ENCODE data around the gene TCEANC2. TPM values are rescaled to one million over a fixed set of nuclear protein-coding genes. Genes with fewer than 3 reads are reported as not detected.

Gene TCEANC2
- total RNA-seq, 4 donors from 2014 or later, result 3.0 to 9.0 (median 5.5) TPM

DNA sequence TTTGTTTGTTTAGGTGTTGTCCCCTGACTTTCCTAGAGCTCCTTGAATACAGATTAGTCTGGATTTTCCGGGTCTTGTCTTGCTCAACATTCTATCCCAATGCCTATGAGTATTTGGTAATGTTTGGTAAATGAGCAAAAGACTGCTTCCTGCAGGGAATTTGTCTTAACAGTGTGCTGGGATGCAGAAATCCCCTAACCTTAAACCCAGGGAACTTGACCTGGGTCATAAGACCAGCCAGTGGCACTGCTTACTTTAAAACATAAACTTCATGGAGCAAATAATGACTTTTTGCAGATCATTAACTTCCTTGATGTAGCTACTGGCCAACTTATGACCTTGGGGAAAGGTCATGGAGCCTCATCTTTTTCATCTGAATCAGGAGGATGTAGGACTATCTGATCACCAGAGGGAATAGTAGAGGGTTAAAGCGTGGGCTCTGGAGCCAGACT lies 27.2 kb downstream of the TCEANC2 start:
- 83 to 87% methylated on average over 2 of the region's 2 CpGs for WGBS, 2 donors
- TF ChIP-seq POLR2A (IDR thresholded peaks at IDR 0.05), result no peak
- no peak for TF ChIP-seq EP300 (IDR thresholded peaks at IDR 0.05)
- no peak for TF ChIP-seq CTCF (IDR thresholded peaks at IDR 0.05)
- no peak overlapping the region for H3K4me3 ChIP-seq
- H3K36me3 ChIP-seq, result no peaks in the 10 kb centered on the region
- DNase-seq (ENCODE audit: low spot score in 2 of 2), result no peak
- no peaks in the 10 kb centered on the region for H3K9me3 ChIP-seq
- H3K27me3 ChIP-seq, result no peaks in the 10 kb centered on the region
- no peaks in the 10 kb centered on the region for H3K4me1 ChIP-seq
- H3K27ac ChIP-seq, result no peak overlapping the region

DNA sequence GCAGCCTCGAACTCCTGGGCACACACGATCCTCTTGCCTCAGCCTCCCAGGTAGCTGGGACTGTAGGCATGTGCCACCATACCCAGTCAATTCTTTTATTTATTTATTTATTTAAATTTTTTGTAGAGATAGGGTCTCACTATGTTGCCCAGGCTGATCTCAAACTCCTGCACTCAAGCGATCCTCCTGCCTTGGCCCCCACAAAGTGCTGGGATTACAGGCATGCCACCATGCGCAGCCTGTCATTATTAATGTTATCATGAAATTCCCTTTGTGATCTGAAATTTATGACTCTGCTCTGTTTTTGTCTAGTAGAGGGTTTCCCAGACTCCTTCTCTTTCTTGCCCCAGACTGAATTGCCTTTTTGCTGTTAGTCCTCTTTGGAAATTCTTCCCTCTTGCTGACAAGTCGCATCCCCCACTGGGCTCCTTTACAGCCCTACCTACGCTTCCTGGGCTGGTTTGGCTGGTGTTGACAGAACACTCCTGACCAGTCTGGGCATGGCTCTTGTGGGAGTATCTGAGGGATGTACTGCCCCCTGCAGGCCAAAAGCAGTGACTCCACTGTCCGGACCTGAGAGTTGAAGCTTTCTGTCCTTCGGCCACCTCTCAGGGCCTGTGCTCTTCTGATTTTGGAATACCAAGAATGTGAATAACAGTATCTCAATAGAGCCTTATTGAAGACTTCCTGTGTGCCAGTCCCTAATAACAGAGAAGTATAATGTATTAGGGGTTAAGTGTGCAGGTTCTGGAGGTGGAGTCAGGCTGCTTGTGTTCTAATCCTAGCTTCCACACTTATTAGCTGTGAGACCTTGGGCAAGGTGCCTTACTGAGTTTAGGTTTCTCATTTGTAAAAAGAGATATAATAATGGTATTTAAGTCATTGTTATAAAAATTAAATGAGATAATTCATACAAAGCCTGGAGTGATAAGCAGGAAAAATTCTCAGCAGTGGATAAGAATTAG lies 28.2 kb downstream of the TCEANC2 start:
- Histone ChIP-seq H3K4me1 (no peaks in the 10 kb centered on the region), H3K4me3 (no peak overlapping the region), H3K27ac (no peak overlapping the region), H3K36me3 (no peaks in the 10 kb centered on the region), H3K9me3 (no peaks in the 10 kb centered on the region), H3K27me3 (no peaks in the 10 kb centered on the region)
- DNase-seq (ENCODE audit: low spot score in 2 of 2), result peak in 1 of 2 donors; percentile 48
- TF ChIP-seq CTCF (IDR thresholded peaks at IDR 0.05) (peak; percentile 34 to 57 (median 48)), POLR2A (IDR thresholded peaks at IDR 0.05) (no peak)
- 83 to 88% methylated on average over 8 of the region's 8 CpGs for WGBS, 2 donors

DNA sequence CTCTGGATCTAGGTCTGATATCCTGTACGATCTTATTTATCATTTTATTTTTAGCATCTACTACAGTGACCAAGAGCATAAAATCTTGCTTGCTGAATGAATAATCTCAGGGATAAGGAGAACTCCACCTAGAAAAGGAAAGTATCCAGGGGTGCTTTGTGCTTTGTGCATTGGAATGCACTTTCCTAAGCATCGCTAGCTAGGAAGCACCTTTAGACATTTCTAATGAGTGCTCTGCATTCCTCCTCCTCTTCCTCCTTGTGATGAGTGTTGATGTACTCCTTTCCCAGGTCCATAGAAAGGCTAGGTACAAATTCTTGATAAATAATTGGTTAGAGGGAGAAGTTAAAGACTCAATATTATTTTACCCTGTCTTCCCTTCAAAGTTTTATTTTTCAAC lies 31.4 kb downstream of the TCEANC2 start:
- H3K36me3 ChIP-seq, result peaks cover 0 to 2% (median 0%) of the 10 kb centered on the region in 3 donors
- no peaks in the 10 kb centered on the region for H3K9me3 ChIP-seq
- no peaks in the 10 kb centered on the region for H3K4me1 ChIP-seq
- WGBS, 2 donors, result 91 to 92% methylated on average over 2 of the region's 2 CpGs
- no peaks in the 10 kb centered on the region for H3K27me3 ChIP-seq
- TF ChIP-seq EP300 (IDR thresholded peaks at IDR 0.05), result no peak
- no peak for TF ChIP-seq CTCF (IDR thresholded peaks at IDR 0.05)
- no peak for TF ChIP-seq POLR2A (IDR thresholded peaks at IDR 0.05)
- no peak overlapping the region for H3K27ac ChIP-seq
- no peak for DNase-seq (ENCODE audit: low spot score in 2 of 2)
- H3K4me3 ChIP-seq, result no peak overlapping the region

DNA sequence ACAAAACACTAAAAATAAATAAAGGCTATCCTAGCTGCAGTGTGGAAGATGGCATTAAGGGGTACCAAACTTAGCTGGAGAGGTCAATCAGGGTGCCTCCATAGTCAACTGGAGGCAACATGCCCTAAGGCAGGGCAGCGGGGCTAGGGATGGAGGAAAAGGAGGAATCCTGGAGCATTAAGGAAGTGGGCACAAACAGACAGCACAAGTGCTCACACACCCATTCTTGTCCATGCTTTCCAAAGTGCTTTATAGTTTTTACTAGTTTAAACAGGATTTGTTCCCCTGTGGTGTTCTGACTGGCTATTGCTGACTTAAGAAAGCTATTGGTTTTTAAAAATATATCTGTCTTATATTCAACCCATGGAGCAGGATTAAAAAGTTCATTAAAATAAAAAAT lies 33.3 kb downstream of the TCEANC2 start:
- Histone ChIP-seq H3K4me1 (no peaks in the 10 kb centered on the region), H3K4me3 (no peak overlapping the region), H3K9me3 (no peaks in the 10 kb centered on the region), H3K27ac (no peak overlapping the region), H3K36me3 (peaks cover 0 to 3% (median 0%) of the 10 kb centered on the region in 3 donors), H3K27me3 (no peaks in the 10 kb centered on the region)
- TF ChIP-seq POLR2A (IDR thresholded peaks at IDR 0.05) (no peak), EP300 (IDR thresholded peaks at IDR 0.05) (no peak), CTCF (IDR thresholded peaks at IDR 0.05) (no peak)
- DNase-seq (ENCODE audit: low spot score in 2 of 2), result no peak
- 89 to 91% methylated on average over 1 of the region's 1 CpG for WGBS, 2 donors

DNA sequence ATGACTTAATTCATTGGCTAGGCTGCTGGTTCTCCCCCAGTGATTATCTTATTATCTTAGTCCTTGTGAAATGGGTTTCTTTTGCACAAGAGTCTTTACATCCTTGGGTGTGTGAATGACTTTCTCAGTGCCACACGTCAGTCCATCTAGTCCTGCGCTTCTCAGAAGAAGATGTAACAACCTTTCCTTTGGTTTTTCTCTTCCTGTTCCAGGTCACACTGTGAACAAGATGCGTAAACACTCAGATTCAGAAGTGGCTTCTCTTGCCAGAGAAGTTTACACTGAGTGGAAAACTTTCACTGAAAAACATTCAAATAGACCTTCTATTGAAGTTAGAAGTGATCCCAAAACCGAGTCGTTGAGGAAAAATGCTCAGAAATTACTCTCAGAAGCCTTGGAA lies 35.0 kb downstream of the TCEANC2 start:
- H3K36me3 ChIP-seq, result peaks cover 0 to 3% (median 0%) of the 10 kb centered on the region in 3 donors
- no peak overlapping the region for H3K27ac ChIP-seq
- no peak for TF ChIP-seq EP300 (IDR thresholded peaks at IDR 0.05)
- no peak for TF ChIP-seq CTCF (IDR thresholded peaks at IDR 0.05)
- no peak for TF ChIP-seq POLR2A (IDR thresholded peaks at IDR 0.05)
- no peaks in the 10 kb centered on the region for H3K9me3 ChIP-seq
- no peaks in the 10 kb centered on the region for H3K4me1 ChIP-seq
- DNase-seq (ENCODE audit: low spot score in 2 of 2), result no peak
- WGBS, 2 donors, result 88 to 89% methylated on average over 5 of the region's 5 CpGs
- no peak overlapping the region for H3K4me3 ChIP-seq
- no peaks in the 10 kb centered on the region for H3K27me3 ChIP-seq
